Measurements from ENCODE around the gene SIAE. TPM values are rescaled to one million over a fixed set of nuclear protein-coding genes. Genes with fewer than 3 reads are reported as not detected.
A peak's percentile ranks its signal among the peaks of the same experiment; 100 is the strongest.

SIAE gene
- total RNA-seq, 3 donors from 2014 or later, result 1.2 to 1.5 (median 1.3) TPM

DNA sequence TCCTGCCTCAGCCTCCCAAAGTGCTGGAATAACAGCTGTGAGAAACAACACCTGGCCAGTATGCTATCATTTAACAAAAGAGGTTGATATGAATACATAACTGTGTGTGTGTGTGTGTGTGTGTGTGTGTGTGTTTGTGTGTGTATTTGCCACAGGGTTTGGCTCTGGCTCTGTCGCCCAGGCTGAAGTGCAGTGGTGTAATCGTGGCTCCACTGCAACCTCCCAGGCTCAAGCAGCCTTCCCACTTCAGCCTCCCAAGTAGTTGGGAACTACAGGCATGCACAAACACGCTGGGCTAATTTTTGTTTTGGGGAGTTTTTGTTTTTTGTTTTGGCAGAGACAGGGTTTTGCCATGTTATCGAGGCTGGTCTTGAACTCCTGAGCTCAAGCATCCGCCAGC lies 4.9 kb upstream of the SIAE start:
- peaks cover 6% of the 10 kb centered on the region for H3K4me1 Mint-ChIP-seq (ENCODE audit: low read depth)
- ATAC-seq (no peak), DNase-seq (no peak)
- H3K4me3 Mint-ChIP-seq, result no peak overlapping the region
- peaks cover 2% of the 10 kb centered on the region for H3K36me3 Mint-ChIP-seq (ENCODE audit: insufficient read depth)
- H3K27me3 Mint-ChIP-seq (ENCODE audit: low read depth), result peaks cover 2% of the 10 kb centered on the region
- H3K9me3 Mint-ChIP-seq, result peaks cover 11% of the 10 kb centered on the region

DNA sequence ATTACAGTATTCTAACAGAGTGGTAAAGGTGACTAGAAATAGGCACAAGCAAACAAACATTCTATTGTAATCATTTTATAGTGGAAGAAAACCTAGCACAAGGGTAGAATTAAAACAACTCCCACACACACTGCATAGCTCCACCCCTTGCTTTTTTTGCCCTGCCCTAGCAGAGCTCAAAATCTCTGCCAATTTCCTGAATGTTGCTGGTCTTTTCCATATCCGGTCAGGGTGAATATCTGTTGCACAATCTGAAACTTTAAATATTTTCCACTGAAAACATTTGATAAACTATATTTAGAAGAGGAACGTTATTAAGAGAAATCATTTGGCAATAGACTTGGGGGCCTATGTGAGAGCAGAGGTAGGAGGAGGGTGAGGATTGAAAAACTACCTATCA lies 2.8 kb upstream of the SIAE start:
- no peak for DNase-seq
- Mint-ChIP-seq H3K4me1 (ENCODE audit: low read depth) (peaks cover 20% of the 10 kb centered on the region), H3K9me3 (no peaks in the 10 kb centered on the region), H3K4me3 (no peak overlapping the region), H3K36me3 (ENCODE audit: insufficient read depth) (no peaks in the 10 kb centered on the region), H3K27me3 (ENCODE audit: low read depth) (peaks cover 2% of the 10 kb centered on the region)
- no peak for ATAC-seq

DNA sequence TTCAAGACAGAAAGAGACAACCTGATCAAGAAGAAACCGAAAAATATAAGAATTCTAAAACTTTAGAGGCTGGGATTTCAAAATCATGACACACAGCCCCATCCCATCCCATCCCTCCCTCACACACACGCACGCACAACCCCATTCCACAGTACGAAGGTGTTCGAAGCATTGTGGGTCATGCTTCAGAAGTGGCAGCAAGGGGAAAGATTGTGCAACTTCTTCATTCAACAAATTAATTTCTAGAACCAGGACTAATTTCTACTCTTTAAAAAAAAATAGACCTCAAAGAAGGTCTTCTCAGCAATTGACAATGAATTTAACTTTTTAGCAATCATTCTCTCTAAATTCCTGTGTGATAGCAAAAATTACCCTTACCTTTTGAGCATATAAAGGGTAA lies 1.0 kb upstream of the SIAE start:
- Mint-ChIP-seq H3K36me3 (ENCODE audit: insufficient read depth) (no peaks in the 10 kb centered on the region), H3K4me3 (peak overlapping the region; percentile 85), H3K27me3 (ENCODE audit: low read depth) (peaks cover 2% of the 10 kb centered on the region), H3K4me1 (ENCODE audit: low read depth) (peaks cover 21% of the 10 kb centered on the region), H3K9me3 (no peaks in the 10 kb centered on the region)
- DNase-seq (no peak), ATAC-seq (no peak)

DNA sequence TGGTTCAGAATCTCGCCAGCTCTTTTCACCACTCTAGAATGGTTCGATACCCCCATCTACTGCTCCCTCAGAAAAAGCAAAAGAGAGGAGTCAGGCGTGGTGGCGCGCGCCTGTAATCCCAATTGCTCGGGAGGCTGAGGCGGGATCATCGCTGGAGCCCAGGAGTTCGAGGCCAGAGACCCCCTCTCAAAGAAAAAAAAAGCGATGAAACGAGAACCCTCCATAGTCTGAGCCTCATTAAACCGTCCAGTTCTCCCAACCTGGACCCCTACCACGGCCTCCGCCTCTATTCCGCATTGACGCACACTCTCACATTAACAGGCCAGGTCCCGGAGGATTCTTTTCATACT lies 604 bp upstream of the SIAE start:
- Mint-ChIP-seq H3K4me3 (peak overlapping the region; percentile 85), H3K9me3 (no peaks in the 10 kb centered on the region), H3K27me3 (ENCODE audit: low read depth) (no peaks in the 10 kb centered on the region), H3K4me1 (ENCODE audit: low read depth) (peaks cover 21% of the 10 kb centered on the region), H3K36me3 (ENCODE audit: insufficient read depth) (no peaks in the 10 kb centered on the region)
- no peak for ATAC-seq
- DNase-seq, result no peak

DNA sequence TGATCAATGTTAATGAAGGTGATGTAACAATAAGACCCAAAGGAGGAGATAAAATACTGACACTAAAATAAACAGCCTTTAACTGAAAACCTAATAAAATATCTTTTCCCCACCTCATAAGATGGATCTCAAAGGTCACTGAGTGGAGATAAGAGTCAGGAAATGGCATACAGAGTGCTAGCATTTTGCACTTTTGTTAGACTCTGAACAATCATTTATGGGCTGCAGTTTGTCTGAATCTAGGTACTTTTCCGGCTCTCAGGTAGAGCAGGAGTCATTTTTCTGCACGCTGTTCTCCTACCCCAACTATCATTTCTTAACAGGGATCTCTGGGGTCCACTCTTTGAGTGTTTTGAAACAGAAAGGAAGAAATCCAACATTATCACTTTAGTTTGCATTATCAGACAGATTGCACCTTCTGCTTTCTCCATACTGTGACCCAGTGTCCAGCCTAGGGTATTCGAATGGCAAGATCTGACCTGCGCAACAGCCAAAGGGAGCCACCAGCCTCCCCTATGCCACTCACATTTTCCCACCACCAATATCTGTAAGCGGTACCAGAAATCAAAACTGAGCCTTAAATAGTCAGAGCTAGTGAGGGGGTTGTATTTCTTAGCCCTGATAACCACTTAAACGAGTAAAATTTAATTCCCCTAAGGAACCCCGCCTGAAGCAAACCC lies 863 bp downstream of the SIAE start:
- H3K4me1 Mint-ChIP-seq (ENCODE audit: low read depth), result peaks cover 21% of the 10 kb centered on the region
- H3K4me3 Mint-ChIP-seq, result peak overlapping the region; percentile 85
- H3K27me3 Mint-ChIP-seq (ENCODE audit: low read depth), result no peaks in the 10 kb centered on the region
- no peaks in the 10 kb centered on the region for H3K36me3 Mint-ChIP-seq (ENCODE audit: insufficient read depth)
- DNase-seq (no peak), ATAC-seq (no peak)
- no peaks in the 10 kb centered on the region for H3K9me3 Mint-ChIP-seq

DNA sequence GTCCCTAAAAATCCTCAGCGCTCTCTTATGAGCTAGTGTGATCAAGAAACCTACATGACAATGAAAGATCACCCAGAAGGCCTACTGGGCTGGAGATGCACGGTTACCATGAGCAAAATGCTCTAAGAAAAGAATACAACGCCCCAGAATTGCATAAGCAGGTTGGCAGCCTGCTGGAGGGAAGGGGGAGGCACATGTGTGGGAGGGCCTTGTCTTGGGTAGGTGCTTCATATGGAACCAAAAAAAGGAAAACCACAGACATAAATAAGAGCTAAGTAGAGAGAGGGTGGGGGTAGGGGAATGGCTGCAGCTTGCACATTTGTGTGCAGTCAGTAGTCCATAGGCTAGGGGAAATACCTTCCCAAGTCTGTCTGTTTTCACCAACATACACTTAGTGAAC lies 2.8 kb downstream of the SIAE start:
- H3K27me3 Mint-ChIP-seq (ENCODE audit: low read depth), result no peaks in the 10 kb centered on the region
- ATAC-seq, result peak in 1 of 2 donors; percentile 17
- H3K4me3 Mint-ChIP-seq, result no peak overlapping the region
- peaks cover 21% of the 10 kb centered on the region for H3K4me1 Mint-ChIP-seq (ENCODE audit: low read depth)
- peaks cover 5% of the 10 kb centered on the region for H3K36me3 Mint-ChIP-seq (ENCODE audit: insufficient read depth)
- peak; percentile 11 for DNase-seq
- no peaks in the 10 kb centered on the region for H3K9me3 Mint-ChIP-seq

DNA sequence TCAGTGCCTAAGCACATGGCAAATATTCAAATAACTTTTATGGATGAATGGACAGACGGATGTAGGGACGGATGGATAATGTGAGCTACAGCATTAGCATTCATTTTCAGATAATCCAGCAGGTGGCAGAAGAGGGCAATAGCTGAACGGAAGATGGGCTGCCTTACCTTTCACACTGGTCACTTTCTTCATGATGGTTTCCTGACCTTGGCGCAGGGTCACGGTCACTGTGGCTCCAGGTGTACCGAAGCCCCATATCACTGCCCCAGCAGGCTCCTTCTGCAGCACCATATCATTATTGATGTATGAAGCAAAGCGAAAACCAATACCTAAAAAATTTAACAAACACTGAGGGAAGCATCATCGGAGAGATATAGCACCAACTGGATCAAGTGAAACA lies 4.3 kb downstream of the SIAE start:
- Mint-ChIP-seq H3K4me3 (no peak overlapping the region), H3K9me3 (no peaks in the 10 kb centered on the region), H3K27me3 (ENCODE audit: low read depth) (no peaks in the 10 kb centered on the region), H3K36me3 (ENCODE audit: insufficient read depth) (peaks cover 5% of the 10 kb centered on the region), H3K4me1 (ENCODE audit: low read depth) (peaks cover 17% of the 10 kb centered on the region)
- ATAC-seq (peak in 1 of 2 donors; percentile 26), DNase-seq (peak; percentile 13)

DNA sequence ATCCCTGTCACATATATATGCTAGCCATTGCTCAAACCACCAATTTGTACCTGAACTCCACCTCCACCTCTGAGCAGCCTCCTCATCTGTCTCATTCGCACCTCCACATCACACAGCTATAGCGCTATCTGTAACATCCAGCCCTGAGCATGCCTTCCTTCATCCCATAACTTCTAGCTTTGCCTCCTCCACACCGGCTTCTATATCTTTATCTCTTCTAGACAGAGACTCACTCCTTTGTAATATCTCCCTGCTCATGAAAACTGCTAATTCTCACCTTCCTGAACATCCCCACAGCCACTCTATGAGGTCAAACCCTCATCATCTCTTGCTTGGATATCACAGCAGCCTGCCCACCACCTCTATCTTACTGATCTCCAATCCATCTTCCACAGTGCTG lies 5.9 kb downstream of the SIAE start:
- H3K27me3 Mint-ChIP-seq (ENCODE audit: low read depth), result no peaks in the 10 kb centered on the region
- no peaks in the 10 kb centered on the region for H3K9me3 Mint-ChIP-seq
- peaks cover 6% of the 10 kb centered on the region for H3K36me3 Mint-ChIP-seq (ENCODE audit: insufficient read depth)
- H3K4me1 Mint-ChIP-seq (ENCODE audit: low read depth), result peaks cover 9% of the 10 kb centered on the region
- DNase-seq (no peak), ATAC-seq (no peak)
- no peak overlapping the region for H3K4me3 Mint-ChIP-seq

DNA sequence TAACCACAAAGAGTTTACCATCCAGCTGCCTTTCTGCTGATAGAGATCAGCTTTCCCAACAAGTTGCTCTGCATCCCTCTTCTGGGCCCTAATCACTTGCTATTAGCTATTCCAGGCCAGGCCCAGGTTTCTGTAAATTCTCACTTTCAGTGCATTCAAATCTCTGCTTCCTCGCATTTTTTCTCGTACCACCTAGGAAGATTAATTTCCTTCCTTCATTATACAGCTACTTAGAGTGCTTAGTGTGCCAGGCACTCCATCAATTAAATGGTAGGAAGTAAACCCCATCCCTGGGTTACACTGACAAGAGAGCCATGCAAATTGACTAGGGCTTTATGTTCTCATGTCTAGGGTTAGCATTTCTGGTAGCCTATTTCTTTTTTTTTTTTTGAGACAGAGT lies 9.7 kb downstream of the SIAE start:
- no peak for DNase-seq

DNA sequence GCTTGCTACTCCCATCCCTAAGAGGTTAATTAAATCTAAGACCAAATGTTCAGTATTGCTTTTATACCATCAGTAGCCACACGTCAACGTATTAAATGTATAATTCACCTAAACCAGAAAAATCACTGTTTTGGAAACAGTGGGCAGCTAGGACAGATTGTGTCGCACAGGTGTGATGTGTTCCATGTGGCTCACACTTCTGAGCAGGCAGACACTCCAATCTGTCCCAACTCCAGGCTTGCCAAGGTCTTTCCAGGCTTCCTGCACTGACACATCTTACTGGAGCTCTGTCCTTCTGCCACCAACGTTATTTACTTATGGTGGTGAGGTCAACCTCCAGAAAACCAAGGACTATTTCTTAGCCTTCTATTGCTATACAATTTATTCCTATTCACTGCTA lies 11.4 kb downstream of the SIAE start:
- no peak for ATAC-seq
- H3K4me1 Mint-ChIP-seq (ENCODE audit: low read depth), result no peaks in the 10 kb centered on the region
- H3K27me3 Mint-ChIP-seq (ENCODE audit: low read depth), result no peaks in the 10 kb centered on the region
- H3K4me3 Mint-ChIP-seq, result no peak overlapping the region
- DNase-seq, result no peak
- no peaks in the 10 kb centered on the region for H3K9me3 Mint-ChIP-seq
- peaks cover 13% of the 10 kb centered on the region for H3K36me3 Mint-ChIP-seq (ENCODE audit: insufficient read depth)

More for the DNA sequence above, 9.7 kb downstream of the SIAE start:
- H3K4me1 Mint-ChIP-seq (ENCODE audit: low read depth), result no peaks in the 10 kb centered on the region
- no peaks in the 10 kb centered on the region for H3K9me3 Mint-ChIP-seq
- no peaks in the 10 kb centered on the region for H3K27me3 Mint-ChIP-seq (ENCODE audit: low read depth)
- no peak overlapping the region for H3K4me3 Mint-ChIP-seq
- no peak for ATAC-seq
- H3K36me3 Mint-ChIP-seq (ENCODE audit: insufficient read depth), result peaks cover 8% of the 10 kb centered on the region

DNA sequence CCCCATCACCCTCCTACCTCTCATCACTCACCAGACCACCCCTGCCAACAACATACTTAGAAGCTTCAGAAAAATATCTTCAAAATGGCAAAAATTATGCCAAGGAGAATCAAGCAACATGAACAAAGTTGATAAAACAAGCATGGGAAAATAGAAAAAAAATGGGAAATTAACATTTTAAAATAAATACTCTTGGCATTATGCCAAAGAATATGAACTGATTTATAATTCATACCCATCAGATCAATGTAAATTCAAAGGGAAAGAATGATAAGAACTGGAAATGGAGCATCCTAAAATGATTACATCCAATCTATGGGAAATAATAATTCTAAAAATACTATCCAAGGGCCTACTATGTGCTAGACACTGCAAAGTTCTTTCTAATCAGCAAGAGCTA lies 12.0 kb downstream of the SIAE start:
- H3K9me3 Mint-ChIP-seq, result no peaks in the 10 kb centered on the region
- peaks cover 13% of the 10 kb centered on the region for H3K36me3 Mint-ChIP-seq (ENCODE audit: insufficient read depth)
- H3K4me3 Mint-ChIP-seq, result no peak overlapping the region
- H3K4me1 Mint-ChIP-seq (ENCODE audit: low read depth), result no peaks in the 10 kb centered on the region
- no peak for DNase-seq
- no peak for ATAC-seq
- no peaks in the 10 kb centered on the region for H3K27me3 Mint-ChIP-seq (ENCODE audit: low read depth)

DNA sequence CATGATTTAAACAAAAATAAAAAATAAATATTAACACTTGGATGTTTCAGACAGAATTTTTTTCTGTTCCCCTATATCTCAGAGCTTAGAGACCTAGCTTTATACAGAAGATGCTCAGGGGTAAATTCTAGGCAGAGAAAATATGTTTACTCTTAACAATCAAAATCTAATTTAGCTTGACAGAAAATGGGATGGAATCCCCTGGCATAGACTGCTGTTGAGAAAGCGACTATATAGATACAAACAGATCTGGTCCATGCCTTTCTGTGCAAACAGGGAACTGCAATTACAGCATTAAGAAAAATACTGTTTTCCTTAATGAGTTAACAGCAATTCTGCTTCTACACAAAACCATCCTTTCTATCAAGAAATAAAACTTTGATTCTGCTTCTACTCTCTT lies 14.6 kb downstream of the SIAE start:
- Mint-ChIP-seq H3K4me1 (ENCODE audit: low read depth) (no peaks in the 10 kb centered on the region), H3K36me3 (ENCODE audit: insufficient read depth) (peaks cover 8% of the 10 kb centered on the region), H3K9me3 (no peaks in the 10 kb centered on the region), H3K4me3 (no peak overlapping the region), H3K27me3 (ENCODE audit: low read depth) (no peaks in the 10 kb centered on the region)
- DNase-seq (no peak), ATAC-seq (no peak)

DNA sequence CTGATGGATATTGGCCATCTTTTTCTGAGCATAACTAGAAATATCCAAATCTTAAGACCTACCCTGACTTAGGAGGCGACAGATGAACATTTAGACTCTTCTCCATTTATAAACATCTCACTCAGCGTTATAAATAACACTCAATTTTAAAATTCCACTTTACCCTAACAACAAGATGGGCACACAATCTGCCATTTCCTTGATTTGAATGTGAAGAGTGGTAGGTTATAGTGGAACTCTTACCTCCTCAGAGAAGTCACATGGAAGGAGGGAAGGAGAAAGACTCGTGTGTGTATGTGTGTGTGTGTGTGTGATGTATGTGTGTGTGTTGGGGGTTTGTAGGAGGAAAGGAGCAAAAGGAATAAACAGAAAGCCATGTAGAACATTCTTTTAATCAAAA lies 15.0 kb downstream of the SIAE start:
- no peak for ATAC-seq
- DNase-seq, result no peak
- Mint-ChIP-seq H3K4me3 (no peak overlapping the region), H3K27me3 (ENCODE audit: low read depth) (no peaks in the 10 kb centered on the region), H3K36me3 (ENCODE audit: insufficient read depth) (peaks cover 8% of the 10 kb centered on the region), H3K4me1 (ENCODE audit: low read depth) (no peaks in the 10 kb centered on the region), H3K9me3 (no peaks in the 10 kb centered on the region)

DNA sequence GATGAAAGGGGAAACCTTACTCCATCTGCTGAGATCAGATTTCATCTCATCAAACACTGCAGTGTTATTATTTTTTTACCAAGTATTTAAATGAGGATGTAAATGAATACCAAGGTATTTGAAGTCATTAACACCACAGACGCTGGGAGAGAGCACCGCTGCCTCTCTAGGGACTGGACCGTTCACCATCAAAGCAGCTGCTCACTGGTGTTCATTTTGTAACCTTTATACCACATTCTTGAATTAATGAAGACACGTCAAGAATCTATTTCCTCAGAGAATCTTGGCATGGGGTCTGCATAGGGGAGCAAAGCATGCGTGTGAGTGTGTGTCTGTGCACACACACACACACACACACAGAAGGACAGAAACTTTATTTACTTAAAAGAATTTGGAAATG lies 15.6 kb downstream of the SIAE start:
- Mint-ChIP-seq H3K36me3 (ENCODE audit: insufficient read depth) (peaks cover 12% of the 10 kb centered on the region), H3K27me3 (ENCODE audit: low read depth) (no peaks in the 10 kb centered on the region), H3K4me3 (no peak overlapping the region), H3K4me1 (ENCODE audit: low read depth) (no peaks in the 10 kb centered on the region), H3K9me3 (no peaks in the 10 kb centered on the region)
- ATAC-seq (no peak), DNase-seq (no peak)

DNA sequence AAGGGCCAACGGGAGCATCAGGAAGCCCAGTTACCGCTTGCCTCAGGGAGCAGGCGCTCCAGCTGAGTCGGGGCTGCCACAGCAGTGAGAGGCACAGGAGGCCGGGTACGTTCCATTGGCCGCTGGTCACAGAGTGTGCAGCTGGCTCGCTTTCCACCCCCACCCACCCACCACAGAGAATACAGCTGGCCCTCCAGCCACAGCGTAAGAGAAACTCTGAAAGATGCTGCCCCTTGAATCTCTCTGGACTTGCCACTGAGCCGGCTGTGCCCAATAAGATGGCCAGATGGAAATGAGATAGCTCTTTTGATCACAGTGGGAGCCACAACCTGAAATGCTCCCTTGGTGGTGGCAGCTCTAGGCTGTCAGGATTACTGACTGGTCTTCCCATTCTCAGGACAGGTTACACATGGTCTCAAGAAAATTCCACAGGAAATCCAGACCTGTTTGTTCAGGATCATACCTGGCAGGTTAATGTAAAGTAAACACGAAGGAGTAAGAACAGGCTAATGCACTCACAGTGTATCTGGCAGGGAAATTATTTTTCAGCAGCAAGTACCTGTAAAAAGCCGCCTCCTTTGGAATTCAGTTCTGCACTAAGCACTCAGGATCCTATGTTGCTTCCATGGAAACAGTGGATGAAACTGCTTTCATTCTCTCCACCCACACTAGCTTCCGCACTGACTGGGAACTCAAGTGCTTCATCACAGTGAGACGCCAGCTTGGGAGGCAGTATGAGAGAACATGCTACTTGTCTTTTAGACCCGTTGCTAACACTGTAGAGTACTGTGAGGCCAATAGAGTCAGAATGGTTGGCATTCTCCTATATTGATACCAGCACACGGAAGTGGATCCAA lies 16.5 kb downstream of the SIAE start:
- peaks cover 15% of the 10 kb centered on the region for H3K36me3 Mint-ChIP-seq (ENCODE audit: insufficient read depth)
- no peak for ATAC-seq
- H3K9me3 Mint-ChIP-seq, result no peaks in the 10 kb centered on the region
- H3K4me3 Mint-ChIP-seq, result no peak overlapping the region
- H3K27me3 Mint-ChIP-seq (ENCODE audit: low read depth), result no peaks in the 10 kb centered on the region
- no peaks in the 10 kb centered on the region for H3K4me1 Mint-ChIP-seq (ENCODE audit: low read depth)
- DNase-seq, result no peak
